Activated naive CD8-positive, alpha-beta T cell (primary cell): ENCODE data around the gene POU2F1.

Experiments used
- H3K27ac Mint-ChIP-seq: one replicate; pipeline ENCODE4 v1.8.0; 2021; ENCODE audit warnings: mixed read lengths
- H3K27me3 Mint-ChIP-seq: one replicate; pipeline ENCODE4 v1.8.0; 2021; ENCODE audit warnings: mixed read lengths
- H3K36me3 Mint-ChIP-seq: one replicate; pipeline ENCODE4 v1.8.0; 2021; ENCODE audit warnings: mixed read lengths
- H3K4me1 Mint-ChIP-seq: one replicate; pipeline ENCODE4 v1.8.0; 2021; ENCODE audit warnings: low read depth, mixed read lengths
- H3K4me3 Mint-ChIP-seq: one replicate; pipeline ENCODE4 v1.8.0; 2021; ENCODE audit warnings: mild to moderate bottlenecking, mixed read lengths
- H3K9me3 Mint-ChIP-seq: one replicate; pipeline ENCODE4 v1.8.0; 2021; ENCODE audit warnings: low read depth, mixed read lengths

The POU2F1 gene

GRCh38 chr1:167220537-167221125 is at the start of gene POU2F1:
TSS of gene POU2F1 (plus strand) at chr1:167220886. CDS start at chr1:167220898, 12 bp downstream.
- Mint-ChIP-seq H3K9me3 (no peaks in the 10 kb centered on the region), H3K36me3 (peaks cover 2% of the 10 kb centered on the region), H3K27me3 (no peaks in the 10 kb centered on the region), H3K4me1 (peaks cover 41% of the 10 kb centered on the region), H3K27ac (peak within 1 kb of the TSS; percentile 99), H3K4me3 (peak within 1 kb of the TSS; percentile 95)

DNA sequence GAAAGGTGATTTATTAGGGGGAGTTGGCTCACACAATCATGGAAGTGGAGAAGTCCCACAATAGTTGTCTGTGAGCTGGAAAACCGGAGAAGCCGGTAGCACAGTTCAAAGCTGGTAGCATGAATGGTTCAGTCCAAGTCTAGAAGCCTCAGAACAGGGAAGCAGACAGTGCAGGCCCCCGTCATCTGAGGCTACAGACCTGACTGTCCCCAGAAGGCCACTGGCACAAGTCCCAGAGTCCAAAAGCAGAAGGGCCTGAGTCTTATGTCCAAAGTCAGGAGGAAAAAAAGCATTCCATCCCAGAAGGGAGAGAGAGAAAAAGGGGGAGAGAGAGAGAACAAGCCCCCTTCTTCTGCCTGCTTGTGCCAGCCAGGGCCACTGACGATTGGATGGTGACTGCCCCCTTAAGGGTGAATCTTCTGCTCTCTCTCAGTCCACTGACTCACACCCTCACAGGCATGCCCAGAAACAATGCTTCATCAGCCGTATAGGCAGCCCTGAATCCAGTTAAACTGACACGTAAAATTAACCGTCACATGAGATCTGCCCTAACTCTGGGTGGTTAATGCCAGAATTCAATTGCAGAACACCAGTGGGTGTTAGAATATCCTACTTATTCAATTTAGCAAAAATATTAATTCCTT is 49.3 kb upstream of the POU2F1 start:
- Mint-ChIP-seq H3K27me3 (peaks cover 6% of the 10 kb centered on the region), H3K4me3 (no peak overlapping the region), H3K36me3 (peaks cover 2% of the 10 kb centered on the region), H3K4me1 (no peaks in the 10 kb centered on the region), H3K9me3 (no peaks in the 10 kb centered on the region), H3K27ac (no peak overlapping the region)

DNA sequence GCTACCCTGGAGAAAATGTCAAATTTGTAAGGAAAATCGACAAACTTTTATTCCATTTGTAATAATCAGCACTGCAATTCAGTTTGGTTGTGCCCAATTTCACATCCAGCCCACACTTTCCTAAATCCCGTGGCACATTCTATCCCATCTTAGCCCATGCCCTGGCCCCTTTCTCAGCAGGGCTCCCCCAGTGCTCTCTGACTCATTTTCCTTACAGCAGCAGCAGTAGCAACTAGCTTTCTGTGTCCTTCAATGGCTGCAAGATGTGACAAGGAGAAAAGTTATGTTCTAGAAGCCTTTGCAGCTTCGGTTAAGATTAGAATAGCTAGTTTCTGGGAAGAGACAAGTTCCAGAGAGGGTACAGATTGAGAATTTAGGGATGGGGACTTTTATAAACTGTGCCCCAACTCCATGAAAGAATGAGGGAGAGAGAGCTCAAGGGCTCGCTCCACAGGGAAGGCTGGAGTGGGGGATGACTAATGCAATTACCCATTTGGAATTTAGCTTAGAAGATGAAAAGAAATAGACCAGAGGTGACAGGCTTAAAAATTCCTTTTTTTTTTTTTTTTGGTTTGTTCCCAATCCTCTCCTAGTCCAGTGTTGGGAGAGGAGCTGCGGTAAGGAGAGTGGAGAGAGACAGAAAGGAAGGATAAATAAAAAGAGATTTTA is 47.0 kb upstream of the POU2F1 start:
- H3K27ac Mint-ChIP-seq, result no peak overlapping the region
- no peaks in the 10 kb centered on the region for H3K9me3 Mint-ChIP-seq
- no peaks in the 10 kb centered on the region for H3K36me3 Mint-ChIP-seq
- no peaks in the 10 kb centered on the region for H3K4me1 Mint-ChIP-seq
- no peak overlapping the region for H3K4me3 Mint-ChIP-seq
- peaks cover 4% of the 10 kb centered on the region for H3K27me3 Mint-ChIP-seq

- H3K4me3 Mint-ChIP-seq, result no peak overlapping the region
- H3K27me3 Mint-ChIP-seq, result peaks cover 3% of the 10 kb centered on the region
- no peak overlapping the region for H3K27ac Mint-ChIP-seq
- no peaks in the 10 kb centered on the region for H3K9me3 Mint-ChIP-seq
- H3K36me3 Mint-ChIP-seq, result no peaks in the 10 kb centered on the region
- H3K4me1 Mint-ChIP-seq, result no peaks in the 10 kb centered on the region
These were observed 44.8 kb upstream of the POU2F1 start for GRCh38 chr1:167175901-167176300.

DNA sequence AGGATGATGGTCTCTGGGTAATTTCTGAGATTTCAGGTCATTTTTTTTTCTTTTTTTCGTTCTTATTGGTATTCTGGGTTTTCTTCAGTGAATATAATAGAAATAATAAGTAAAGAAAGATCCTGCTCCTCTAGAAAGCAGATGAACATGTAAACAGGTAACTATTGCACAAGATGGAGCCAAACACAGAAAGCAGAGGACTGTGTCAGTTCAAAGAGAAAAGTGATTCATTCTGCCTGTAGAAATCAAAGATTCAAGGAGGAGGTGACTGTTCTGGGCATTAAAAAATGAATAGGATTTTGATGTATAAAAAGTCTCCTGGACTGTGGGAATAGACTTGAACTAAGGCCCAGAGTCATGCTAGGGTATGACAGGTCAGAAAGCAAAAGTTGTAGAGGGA is 41.9 kb upstream of the POU2F1 start:
- H3K4me1 Mint-ChIP-seq, result no peaks in the 10 kb centered on the region
- H3K4me3 Mint-ChIP-seq, result no peak overlapping the region
- no peaks in the 10 kb centered on the region for H3K27me3 Mint-ChIP-seq
- H3K27ac Mint-ChIP-seq, result no peak overlapping the region
- H3K9me3 Mint-ChIP-seq, result no peaks in the 10 kb centered on the region
- no peaks in the 10 kb centered on the region for H3K36me3 Mint-ChIP-seq

- Mint-ChIP-seq H3K27me3 (no peaks in the 10 kb centered on the region), H3K4me3 (no peak overlapping the region)
These were observed 37.9 kb upstream of the POU2F1 start for GRCh38 chr1:167182571-167183320.

GRCh38 chr1:167184081-167184480 is 36.6 kb upstream of the POU2F1 start:
- H3K27me3 Mint-ChIP-seq, result no peaks in the 10 kb centered on the region
- no peaks in the 10 kb centered on the region for H3K4me1 Mint-ChIP-seq
- no peak overlapping the region for H3K4me3 Mint-ChIP-seq
- H3K27ac Mint-ChIP-seq, result no peak overlapping the region
- H3K9me3 Mint-ChIP-seq, result no peaks in the 10 kb centered on the region
- H3K36me3 Mint-ChIP-seq, result no peaks in the 10 kb centered on the region

More at GRCh38 chr1:167182571-167183320, 37.9 kb upstream of the POU2F1 start:
- no peak overlapping the region for H3K27ac Mint-ChIP-seq
- H3K36me3 Mint-ChIP-seq, result no peaks in the 10 kb centered on the region
- no peaks in the 10 kb centered on the region for H3K9me3 Mint-ChIP-seq
- H3K4me1 Mint-ChIP-seq, result no peaks in the 10 kb centered on the region

DNA sequence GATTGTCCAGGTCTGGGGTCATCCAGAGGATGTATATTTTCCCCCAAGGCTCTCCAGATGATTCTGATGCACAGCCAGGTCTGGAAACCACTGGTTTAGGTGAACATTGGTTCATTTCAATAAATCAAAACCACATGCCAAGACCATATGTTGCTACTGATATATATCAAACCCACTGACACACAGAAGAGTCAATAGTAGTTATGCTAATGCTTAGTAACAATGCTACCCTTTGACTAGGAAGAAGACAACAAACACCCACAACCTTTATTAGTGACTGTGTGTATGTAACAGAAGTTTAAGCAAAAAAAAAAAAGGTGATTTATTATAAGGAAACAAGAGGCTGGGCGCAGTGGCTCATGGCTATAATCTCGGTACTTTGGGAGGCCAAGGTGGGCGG is 35.6 kb upstream of the POU2F1 start:
- Mint-ChIP-seq H3K27ac (no peak overlapping the region), H3K27me3 (no peaks in the 10 kb centered on the region), H3K4me1 (no peaks in the 10 kb centered on the region), H3K9me3 (no peaks in the 10 kb centered on the region), H3K4me3 (no peak overlapping the region), H3K36me3 (no peaks in the 10 kb centered on the region)

DNA sequence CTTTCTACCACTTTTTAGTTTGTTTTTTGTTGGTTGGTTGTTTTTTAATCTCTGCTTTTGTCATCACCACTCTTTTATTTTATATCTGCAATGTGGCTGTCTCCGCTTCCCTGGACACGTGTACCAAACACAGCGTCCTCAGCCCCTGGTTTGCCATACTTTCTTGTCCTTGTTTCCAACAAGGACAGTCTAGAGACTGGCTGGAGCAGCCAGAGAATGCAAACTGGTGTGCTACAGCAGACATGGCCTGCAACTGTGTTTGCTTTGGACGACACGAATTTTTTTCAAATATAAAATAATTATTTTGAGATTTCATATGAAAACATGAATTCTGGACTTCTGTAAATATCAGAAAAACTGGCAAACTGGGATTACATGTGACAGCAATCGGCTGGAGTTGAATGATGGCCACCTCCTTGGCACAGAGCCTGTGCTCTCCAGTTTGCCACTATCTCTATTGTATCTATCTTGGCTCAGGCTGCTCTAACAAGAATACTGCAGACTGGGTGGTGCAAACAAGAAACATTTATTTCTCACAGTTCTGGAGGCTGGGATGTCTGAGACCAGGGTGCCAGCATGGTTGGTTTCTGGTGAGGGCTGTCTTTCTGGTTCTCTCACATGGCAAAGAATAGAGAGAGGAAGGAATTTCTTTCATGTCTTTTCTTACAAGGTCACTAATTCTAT is 34.6 kb upstream of the POU2F1 start:
- no peaks in the 10 kb centered on the region for H3K36me3 Mint-ChIP-seq
- no peaks in the 10 kb centered on the region for H3K27me3 Mint-ChIP-seq

DNA sequence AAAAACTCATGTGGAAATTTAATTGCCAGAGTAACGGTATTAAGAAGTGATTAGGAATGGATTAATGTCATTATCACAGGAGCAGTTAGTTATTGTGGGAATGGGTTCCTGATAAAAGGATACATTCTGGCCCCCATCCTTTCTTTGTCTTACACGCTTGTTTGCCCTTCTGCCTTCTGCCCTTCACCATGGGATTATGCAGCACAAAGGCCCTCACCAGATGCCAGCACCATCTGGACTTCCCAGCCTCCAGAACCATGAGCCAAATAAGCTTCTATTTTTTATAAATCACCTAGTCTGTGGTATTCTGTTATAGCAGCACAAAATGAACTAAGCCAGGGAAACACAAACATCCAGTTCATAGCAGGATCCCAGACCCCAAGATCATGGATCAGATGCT is 33.9 kb upstream of the POU2F1 start:
- H3K27ac Mint-ChIP-seq, result no peak overlapping the region
- H3K4me1 Mint-ChIP-seq, result no peaks in the 10 kb centered on the region
- H3K27me3 Mint-ChIP-seq, result no peaks in the 10 kb centered on the region
- H3K36me3 Mint-ChIP-seq, result no peaks in the 10 kb centered on the region
- no peaks in the 10 kb centered on the region for H3K9me3 Mint-ChIP-seq
- no peak overlapping the region for H3K4me3 Mint-ChIP-seq

More for the DNA sequence above, 34.6 kb upstream of the POU2F1 start:
- Mint-ChIP-seq H3K4me1 (no peaks in the 10 kb centered on the region), H3K9me3 (no peaks in the 10 kb centered on the region), H3K27ac (no peak overlapping the region), H3K4me3 (no peak overlapping the region)

DNA sequence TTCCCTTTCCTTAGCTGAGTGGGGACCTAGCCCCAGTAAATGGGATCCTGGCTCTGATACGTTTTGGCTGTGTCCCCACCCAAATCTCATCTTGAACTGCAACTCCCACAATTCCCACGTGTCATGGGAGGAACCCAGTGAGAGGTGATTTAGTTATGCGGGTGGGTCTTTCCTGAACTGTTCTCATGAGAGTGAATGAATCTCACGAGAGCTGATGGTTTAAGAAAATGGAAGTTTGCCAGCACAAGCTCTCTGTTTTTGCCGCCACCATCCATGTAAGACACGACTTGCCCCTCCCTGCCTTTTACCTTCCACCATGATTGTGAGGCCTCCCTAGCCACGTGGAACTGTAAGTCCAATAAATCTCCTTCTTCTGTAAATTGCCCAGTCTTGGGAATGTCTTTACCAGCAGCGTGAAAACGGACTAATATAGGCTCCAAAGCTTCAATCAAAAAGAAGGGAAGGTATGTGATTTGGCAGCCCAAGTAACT is 29.9 kb upstream of the POU2F1 start:
- no peaks in the 10 kb centered on the region for H3K27me3 Mint-ChIP-seq
- H3K4me1 Mint-ChIP-seq, result no peaks in the 10 kb centered on the region
- H3K9me3 Mint-ChIP-seq, result peaks cover 3% of the 10 kb centered on the region
- no peak overlapping the region for H3K27ac Mint-ChIP-seq
- peaks cover 5% of the 10 kb centered on the region for H3K36me3 Mint-ChIP-seq
- no peak overlapping the region for H3K4me3 Mint-ChIP-seq

DNA sequence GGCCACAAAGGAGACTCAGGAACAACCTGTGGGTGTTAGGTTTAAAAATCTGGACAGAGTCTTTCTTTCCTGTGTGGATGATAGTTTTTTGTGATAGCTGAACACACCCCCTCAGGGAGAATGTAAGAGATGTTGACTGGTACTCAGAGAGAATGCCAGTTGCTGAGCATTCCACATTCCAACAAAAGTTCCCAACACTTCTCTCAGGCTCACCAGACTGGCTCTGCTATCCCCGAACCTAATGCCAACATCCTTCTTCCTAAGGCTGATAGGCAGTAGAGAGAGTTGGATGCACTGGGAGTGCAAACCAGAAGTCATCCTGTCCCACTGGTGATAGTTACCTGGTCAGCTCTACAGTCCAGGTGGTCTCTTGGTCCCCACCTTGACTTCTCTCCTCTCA is 28.7 kb upstream of the POU2F1 start:
- Mint-ChIP-seq H3K36me3 (peaks cover 5% of the 10 kb centered on the region), H3K27ac (no peak overlapping the region), H3K27me3 (no peaks in the 10 kb centered on the region), H3K4me3 (no peak overlapping the region), H3K9me3 (peaks cover 3% of the 10 kb centered on the region), H3K4me1 (no peaks in the 10 kb centered on the region)

DNA sequence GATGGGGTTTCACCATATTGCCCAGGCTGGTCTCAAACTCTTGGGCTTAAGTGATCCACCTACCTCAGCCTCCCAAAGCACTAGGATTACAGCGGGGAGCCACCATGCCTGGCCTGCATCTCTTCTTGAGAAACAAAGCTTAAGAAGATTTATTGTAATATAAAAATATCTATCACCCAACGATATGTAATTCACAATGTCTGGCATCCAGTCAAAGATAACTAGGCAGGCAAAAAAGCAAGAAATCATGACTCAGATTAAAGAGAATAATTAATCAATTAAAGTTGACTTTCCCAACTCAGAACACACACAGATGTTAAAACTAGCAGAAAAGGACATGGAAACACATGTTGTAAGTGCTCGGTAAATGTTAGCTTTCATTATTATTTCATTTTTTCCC is 26.5 kb upstream of the POU2F1 start:
- Mint-ChIP-seq H3K27ac (no peak overlapping the region), H3K9me3 (peaks cover 3% of the 10 kb centered on the region), H3K36me3 (peaks cover 5% of the 10 kb centered on the region), H3K27me3 (no peaks in the 10 kb centered on the region), H3K4me1 (no peaks in the 10 kb centered on the region), H3K4me3 (no peak overlapping the region)

- Mint-ChIP-seq H3K4me3 (no peak overlapping the region), H3K4me1 (no peaks in the 10 kb centered on the region), H3K27me3 (no peaks in the 10 kb centered on the region), H3K27ac (no peak overlapping the region), H3K9me3 (peaks cover 3% of the 10 kb centered on the region), H3K36me3 (peaks cover 5% of the 10 kb centered on the region)
These were observed 24.5 kb upstream of the POU2F1 start for GRCh38 chr1:167196166-167196565.
